ENCODE results near the gene FN3K. TPM values are rescaled to one million over a fixed set of nuclear protein-coding genes. Genes with fewer than 3 reads are reported as not detected.

Gene FN3K
- total RNA-seq, 2 donors from 2014 or later: 5.3 to 6.1 TPM

GRCh38 chr17:82716203-82717010, 19.0 kb upstream of the FN3K start, which contains the start of gene FN3KRP:
Gene FN3KRP, plus strand, starts transcription at chr17:82716706. Its CDS starts 50 bp downstream, at chr17:82716756.
- peak within 1 kb of the TSS; percentile 59 for H3K4me3 Mint-ChIP-seq
- H3K27me3 Mint-ChIP-seq: no peaks in the 10 kb centered on the region
- H3K36me3 Mint-ChIP-seq (ENCODE audit: low read depth): peaks cover 33% of the 10 kb centered on the region
- peak; percentile 95 for ATAC-seq (replicated peaks)
- no peaks in the 10 kb centered on the region for H3K9me3 Mint-ChIP-seq
- H3K27ac Mint-ChIP-seq: peak within 1 kb of the TSS; percentile 0
- peaks cover 8% of the 10 kb centered on the region for H3K4me1 Mint-ChIP-seq

GRCh38 chr17:82718986-82719685, 16.3 kb upstream of the FN3K start:
- H3K27ac Mint-ChIP-seq: no peak overlapping the region
- no peaks in the 10 kb centered on the region for H3K27me3 Mint-ChIP-seq
- H3K9me3 Mint-ChIP-seq: no peaks in the 10 kb centered on the region
- peaks cover 8% of the 10 kb centered on the region for H3K4me1 Mint-ChIP-seq
- H3K36me3 Mint-ChIP-seq (ENCODE audit: low read depth): peaks cover 50% of the 10 kb centered on the region
- peak overlapping the region; percentile 59 for H3K4me3 Mint-ChIP-seq
- no peak for ATAC-seq (replicated peaks)

GRCh38 chr17:82720204-82720603, 15.2 kb upstream of the FN3K start:
- Mint-ChIP-seq H3K36me3 (ENCODE audit: low read depth) (peaks cover 50% of the 10 kb centered on the region), H3K4me1 (peaks cover 8% of the 10 kb centered on the region), H3K4me3 (no peak overlapping the region), H3K27me3 (no peaks in the 10 kb centered on the region), H3K27ac (no peak overlapping the region), H3K9me3 (no peaks in the 10 kb centered on the region)
- ATAC-seq (replicated peaks): no peak

GRCh38 chr17:82722341-82723013, 12.9 kb upstream of the FN3K start:
- no peaks in the 10 kb centered on the region for H3K9me3 Mint-ChIP-seq
- no peaks in the 10 kb centered on the region for H3K27me3 Mint-ChIP-seq
- no peak overlapping the region for H3K4me3 Mint-ChIP-seq
- no peak for ATAC-seq (replicated peaks)
- H3K4me1 Mint-ChIP-seq: peaks cover 7% of the 10 kb centered on the region
- peaks cover 70% of the 10 kb centered on the region for H3K36me3 Mint-ChIP-seq (ENCODE audit: low read depth)
- H3K27ac Mint-ChIP-seq: no peak overlapping the region

- no peaks in the 10 kb centered on the region for H3K27me3 Mint-ChIP-seq
- H3K9me3 Mint-ChIP-seq: no peaks in the 10 kb centered on the region
- no peak overlapping the region for H3K4me3 Mint-ChIP-seq
- no peaks in the 10 kb centered on the region for H3K4me1 Mint-ChIP-seq
- ATAC-seq (replicated peaks): no peak
- no peak overlapping the region for H3K27ac Mint-ChIP-seq
- H3K36me3 Mint-ChIP-seq (ENCODE audit: low read depth): peaks cover 72% of the 10 kb centered on the region
Observed at GRCh38 chr17:82723169-82723807, 12.1 kb upstream of the FN3K start.

- Mint-ChIP-seq H3K27ac (no peak overlapping the region), H3K27me3 (no peaks in the 10 kb centered on the region), H3K4me3 (no peak overlapping the region), H3K36me3 (ENCODE audit: low read depth) (peaks cover 48% of the 10 kb centered on the region), H3K9me3 (no peaks in the 10 kb centered on the region), H3K4me1 (no peaks in the 10 kb centered on the region)
- no peak for ATAC-seq (replicated peaks)
Observed at GRCh38 chr17:82726427-82726826, 9.0 kb upstream of the FN3K start.

GRCh38 chr17:82729479-82730260, 5.7 kb upstream of the FN3K start:
- no peak overlapping the region for H3K4me3 Mint-ChIP-seq
- no peak overlapping the region for H3K27ac Mint-ChIP-seq
- H3K9me3 Mint-ChIP-seq: peaks cover 7% of the 10 kb centered on the region
- ATAC-seq (replicated peaks): no peak
- peaks cover 44% of the 10 kb centered on the region for H3K36me3 Mint-ChIP-seq (ENCODE audit: low read depth)
- H3K4me1 Mint-ChIP-seq: no peaks in the 10 kb centered on the region
- H3K27me3 Mint-ChIP-seq: no peaks in the 10 kb centered on the region

GRCh38 chr17:82732118-82732743, 3.2 kb upstream of the FN3K start:
- no peaks in the 10 kb centered on the region for H3K4me1 Mint-ChIP-seq
- no peaks in the 10 kb centered on the region for H3K27me3 Mint-ChIP-seq
- no peak overlapping the region for H3K27ac Mint-ChIP-seq
- no peak for ATAC-seq (replicated peaks)
- H3K9me3 Mint-ChIP-seq: peaks cover 7% of the 10 kb centered on the region
- peaks cover 27% of the 10 kb centered on the region for H3K36me3 Mint-ChIP-seq (ENCODE audit: low read depth)
- no peak overlapping the region for H3K4me3 Mint-ChIP-seq

- Mint-ChIP-seq H3K9me3 (peaks cover 16% of the 10 kb centered on the region), H3K36me3 (ENCODE audit: low read depth) (peaks cover 25% of the 10 kb centered on the region), H3K27ac (no peak overlapping the region)
Observed at GRCh38 chr17:82736511-82737185, 1.2 kb downstream of the FN3K start.

GRCh38 chr17:82737967-82738877, 2.8 kb downstream of the FN3K start:
- H3K4me3 Mint-ChIP-seq: no peak overlapping the region
- ATAC-seq (replicated peaks): no peak
- H3K4me1 Mint-ChIP-seq: no peaks in the 10 kb centered on the region
- peaks cover 22% of the 10 kb centered on the region for H3K36me3 Mint-ChIP-seq (ENCODE audit: low read depth)
- no peak overlapping the region for H3K27ac Mint-ChIP-seq
- H3K27me3 Mint-ChIP-seq: no peaks in the 10 kb centered on the region
- peaks cover 13% of the 10 kb centered on the region for H3K9me3 Mint-ChIP-seq

More at GRCh38 chr17:82736511-82737185, 1.2 kb downstream of the FN3K start:
- Mint-ChIP-seq H3K4me3 (no peak overlapping the region), H3K4me1 (no peaks in the 10 kb centered on the region), H3K27me3 (no peaks in the 10 kb centered on the region)
- ATAC-seq (replicated peaks): no peak

GRCh38 chr17:82740906-82741759, 5.7 kb downstream of the FN3K start:
- ATAC-seq (replicated peaks): no peak
- no peaks in the 10 kb centered on the region for H3K27me3 Mint-ChIP-seq
- H3K4me3 Mint-ChIP-seq: no peak overlapping the region
- H3K27ac Mint-ChIP-seq: no peak overlapping the region
- peaks cover 18% of the 10 kb centered on the region for H3K36me3 Mint-ChIP-seq (ENCODE audit: low read depth)
- no peaks in the 10 kb centered on the region for H3K4me1 Mint-ChIP-seq
- peaks cover 8% of the 10 kb centered on the region for H3K9me3 Mint-ChIP-seq

Measured in activated T-helper 17 cell treated with anti-CD3 and anti-CD28 coated beads, Interleukin-2, amount 50 U/mL, for 72 hours (primary cell).